NT2/D1 (cell line): ENCODE data around the gene EEF1AKMT1.

Experiments used
- DNase-seq: peaks from one replicate; pipeline ENCODE4 v3.0.0-alpha.2; 2011; ENCODE audit warnings: low read depth, low spot score
- H3K27me3 ChIP-seq: 2 replicates; pipeline ENCODE4 v1.6.0; 2011; ENCODE audit warnings: mild to moderate bottlenecking; ENCODE audit not compliant: insufficient read length, insufficient read depth
- H3K36me3 ChIP-seq: 2 replicates; pipeline ENCODE4 v1.6.1; 2011; ENCODE audit warnings: mild to moderate bottlenecking, low read length, mixed read lengths; ENCODE audit not compliant: insufficient read depth, insufficient read length
- H3K4me1 ChIP-seq: 2 replicates; pipeline ENCODE4 v1.5.1; 2011; ENCODE audit not compliant: insufficient read depth, insufficient read length
- H3K4me3 ChIP-seq: 2 replicates; pipeline ENCODE4 v1.5.1; 2011; ENCODE audit warnings: low read depth; ENCODE audit not compliant: insufficient read length
- H3K9ac ChIP-seq: 2 replicates; pipeline ENCODE4 v1.6.0; 2011; ENCODE audit warnings: low read depth; ENCODE audit not compliant: insufficient read length
- H3K9me3 ChIP-seq: 2 replicates; pipeline ENCODE4 v1.5.1; 2011; ENCODE audit warnings: mild to moderate bottlenecking, low read length; ENCODE audit not compliant: insufficient read depth
- SUZ12 ChIP-seq: IDR thresholded peaks from 2 replicates; pipeline ENCODE4 v1.6.1; 2011; ENCODE audit not compliant: insufficient read length, insufficient read depth; ENCODE audit errors: extremely low read depth
- YY1 ChIP-seq: IDR thresholded peaks from 2 replicates; pipeline ENCODE4 v1.6.1; 2011; ENCODE audit not compliant: insufficient read length, insufficient read depth
- ZNF274 ChIP-seq: IDR thresholded peaks from 2 replicates; pipeline ENCODE4 v1.6.1; 2011; ENCODE audit warnings: mild to moderate bottlenecking, low read depth, low read length

EEF1AKMT1 gene

GRCh38 chr13:20773194-20774080, at the start of gene EEF1AKMT1:
Gene EEF1AKMT1, minus strand, starts transcription at chr13:20773961. Its CDS starts 16,363 bp downstream, at chr13:20757598.
- no peak for TF ChIP-seq ZNF274

GRCh38 chr13:20823071-20823470, 49.3 kb upstream of the EEF1AKMT1 start:
- no peaks in the 10 kb centered on the region for H3K9me3 ChIP-seq
- peaks cover 18% of the 10 kb centered on the region for H3K36me3 ChIP-seq
- TF ChIP-seq SUZ12, result no peak
- no peak overlapping the region for H3K4me3 ChIP-seq
- no peaks in the 10 kb centered on the region for H3K4me1 ChIP-seq
- DNase-seq, result no peak
- H3K27me3 ChIP-seq, result no peaks in the 10 kb centered on the region
- H3K9ac ChIP-seq, result no peak overlapping the region

More at GRCh38 chr13:20773194-20774080, at the start of gene EEF1AKMT1:
- Histone ChIP-seq H3K9me3 (0 out of 2 replicates have a peak, but pooled peaks cover 10% of the 10 kb centered on the region), H3K4me1 (peaks cover 2% of the 10 kb centered on the region), H3K27me3 (no peaks in the 10 kb centered on the region), H3K4me3 (peak within 1 kb of the TSS; percentile 80), H3K36me3 (peaks cover 12% of the 10 kb centered on the region), H3K9ac (peak within 1 kb of the TSS; percentile 94)
- DNase-seq, result peak; percentile 83

- H3K9me3 ChIP-seq, result no peaks in the 10 kb centered on the region
- H3K4me1 ChIP-seq, result no peaks in the 10 kb centered on the region
- H3K4me3 ChIP-seq, result no peak overlapping the region
- H3K27me3 ChIP-seq, result no peaks in the 10 kb centered on the region
- TF ChIP-seq ZNF274, result no peak
- no peak for TF ChIP-seq YY1
- TF ChIP-seq SUZ12, result no peak
- DNase-seq, result no peak
- no peak overlapping the region for H3K9ac ChIP-seq
- peaks cover 20% of the 10 kb centered on the region for H3K36me3 ChIP-seq
Observed at GRCh38 chr13:20822406-20822805, 48.6 kb upstream of the EEF1AKMT1 start.

GRCh38 chr13:20819715-20820114, 46.0 kb upstream of the EEF1AKMT1 start:
- no peaks in the 10 kb centered on the region for H3K4me1 ChIP-seq
- H3K36me3 ChIP-seq, result peaks cover 24% of the 10 kb centered on the region
- H3K27me3 ChIP-seq, result no peaks in the 10 kb centered on the region
- no peak for DNase-seq
- no peak for TF ChIP-seq YY1
- no peak overlapping the region for H3K9ac ChIP-seq
- H3K9me3 ChIP-seq, result no peaks in the 10 kb centered on the region
- H3K4me3 ChIP-seq, result no peak overlapping the region

GRCh38 chr13:20815464-20815863, 41.7 kb upstream of the EEF1AKMT1 start:
- no peaks in the 10 kb centered on the region for H3K4me1 ChIP-seq
- peaks cover 18% of the 10 kb centered on the region for H3K36me3 ChIP-seq
- no peaks in the 10 kb centered on the region for H3K9me3 ChIP-seq
- H3K27me3 ChIP-seq, result no peaks in the 10 kb centered on the region
- DNase-seq, result no peak
- H3K4me3 ChIP-seq, result no peak overlapping the region
- H3K9ac ChIP-seq, result no peak overlapping the region
- TF ChIP-seq SUZ12 (no peak), YY1 (no peak), ZNF274 (no peak)

GRCh38 chr13:20814224-20814910, 40.6 kb upstream of the EEF1AKMT1 start:
- no peaks in the 10 kb centered on the region for H3K4me1 ChIP-seq
- peaks cover 12% of the 10 kb centered on the region for H3K36me3 ChIP-seq

GRCh38 chr13:20812890-20813289, 39.1 kb upstream of the EEF1AKMT1 start:
- no peaks in the 10 kb centered on the region for H3K27me3 ChIP-seq
- peaks cover 25% of the 10 kb centered on the region for H3K36me3 ChIP-seq
- TF ChIP-seq YY1, result no peak
- TF ChIP-seq ZNF274, result no peak
- TF ChIP-seq SUZ12, result no peak
- no peak overlapping the region for H3K4me3 ChIP-seq
- H3K9ac ChIP-seq, result no peak overlapping the region
- H3K9me3 ChIP-seq, result no peaks in the 10 kb centered on the region
- DNase-seq, result no peak
- H3K4me1 ChIP-seq, result no peaks in the 10 kb centered on the region

More at GRCh38 chr13:20814224-20814910, 40.6 kb upstream of the EEF1AKMT1 start:
- Histone ChIP-seq H3K9ac (no peak overlapping the region), H3K27me3 (no peaks in the 10 kb centered on the region), H3K9me3 (no peaks in the 10 kb centered on the region), H3K4me3 (no peak overlapping the region)
- TF ChIP-seq YY1 (no peak), ZNF274 (no peak), SUZ12 (no peak)
- DNase-seq, result no peak
